ENCODE results near the gene EMC9. TPM values are rescaled to one million over a fixed set of nuclear protein-coding genes. Genes with fewer than 3 reads are reported as not detected.

Gene EMC9
- total RNA-seq: 10 to 100 TPM in 2 of 4 donors, 1 to 10 TPM in 2; 6.7 to 16.3 (median 11.6) TPM

GRCh38 chr14:24141097-24141880, at the start of gene EMC9:
Gene EMC9, minus strand, starts transcription at chr14:24141591. Its CDS starts 287 bp downstream, at chr14:24141304.
- TF ChIP-seq CTCF (IDR thresholded peaks at IDR 0.05; ENCODE audit: low read depth): no peak

- TF ChIP-seq CTCF (IDR thresholded peaks at IDR 0.05; ENCODE audit: low read depth): no peak
Measured at GRCh38 chr14:24190416-24190815, 49.0 kb upstream of the EMC9 start.

GRCh38 chr14:24189460-24189859, 48.1 kb upstream of the EMC9 start:
- no peak for TF ChIP-seq CTCF (IDR thresholded peaks at IDR 0.05; ENCODE audit: low read depth)

GRCh38 chr14:24189059-24189375, 47.6 kb upstream of the EMC9 start:
- no peak for TF ChIP-seq CTCF (IDR thresholded peaks at IDR 0.05; ENCODE audit: low read depth)

GRCh38 chr14:24188251-24189058, 47.1 kb upstream of the EMC9 start, which contains the start of gene IPO4:
Gene IPO4, minus strand, starts transcription at chr14:24188816. Its CDS starts 29 bp downstream, at chr14:24188787.
- TF ChIP-seq CTCF (IDR thresholded peaks at IDR 0.05; ENCODE audit: low read depth): no peak

GRCh38 chr14:24187539-24187915, 46.1 kb upstream of the EMC9 start:
- TF ChIP-seq CTCF (IDR thresholded peaks at IDR 0.05; ENCODE audit: low read depth): no peak

GRCh38 chr14:24186831-24187538, 45.6 kb upstream of the EMC9 start:
- no peak for TF ChIP-seq CTCF (IDR thresholded peaks at IDR 0.05; ENCODE audit: low read depth)
